GM18517 (cell line): ENCODE data around the gene TRPM5.

Experiments used
- ATAC-seq: cut with Tn5 transposase; IDR thresholded peaks from one replicate; pipeline ENCODE4 v1.9.1; 2021; ENCODE audit warnings: mild to moderate bottlenecking, moderate library complexity; ENCODE audit not compliant: unreplicated experiment

The TRPM5 gene

GRCh38 chr11:2421996-2422395 is 22.3 kb downstream of the TRPM5 start:
- no peak for ATAC-seq

DNA sequence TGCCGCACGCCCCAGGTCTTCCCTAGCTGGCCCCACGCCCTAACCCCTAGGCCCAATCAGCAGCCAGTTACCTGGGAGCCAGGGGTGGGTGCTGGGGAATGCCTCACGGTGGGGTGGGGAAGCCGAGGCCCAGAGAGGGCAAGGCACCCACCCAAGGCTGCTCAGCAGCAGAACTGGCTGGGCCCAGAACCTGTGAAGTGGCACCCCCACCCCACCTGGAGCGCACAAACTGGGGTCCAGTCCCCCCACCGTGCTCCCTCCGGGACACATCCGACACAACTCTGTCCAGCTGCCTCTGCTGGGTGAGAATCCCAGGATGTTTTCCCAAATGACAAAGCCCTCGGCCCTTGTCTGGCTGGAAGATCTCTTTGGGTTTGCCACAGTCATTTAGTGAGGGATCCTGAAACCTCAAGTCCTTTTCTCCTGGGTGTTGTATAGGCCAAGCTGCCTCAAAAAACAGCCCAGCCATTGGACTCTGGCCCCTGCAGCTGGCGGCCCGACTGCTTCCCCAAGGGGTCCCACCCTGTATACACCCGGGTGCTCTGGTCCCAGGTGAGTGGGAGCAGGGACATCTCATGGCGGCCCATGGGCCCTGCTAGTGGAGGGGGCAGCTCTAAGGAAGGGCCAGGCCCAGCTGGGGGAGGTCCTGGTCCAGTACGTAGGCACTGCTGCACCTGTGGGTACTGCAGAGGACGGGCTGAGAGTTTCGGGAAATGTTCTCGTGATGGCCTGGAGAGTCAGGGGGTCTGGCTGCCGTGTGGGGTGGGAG is 22.9 kb downstream of the TRPM5 start:
- ATAC-seq = no peak

DNA sequence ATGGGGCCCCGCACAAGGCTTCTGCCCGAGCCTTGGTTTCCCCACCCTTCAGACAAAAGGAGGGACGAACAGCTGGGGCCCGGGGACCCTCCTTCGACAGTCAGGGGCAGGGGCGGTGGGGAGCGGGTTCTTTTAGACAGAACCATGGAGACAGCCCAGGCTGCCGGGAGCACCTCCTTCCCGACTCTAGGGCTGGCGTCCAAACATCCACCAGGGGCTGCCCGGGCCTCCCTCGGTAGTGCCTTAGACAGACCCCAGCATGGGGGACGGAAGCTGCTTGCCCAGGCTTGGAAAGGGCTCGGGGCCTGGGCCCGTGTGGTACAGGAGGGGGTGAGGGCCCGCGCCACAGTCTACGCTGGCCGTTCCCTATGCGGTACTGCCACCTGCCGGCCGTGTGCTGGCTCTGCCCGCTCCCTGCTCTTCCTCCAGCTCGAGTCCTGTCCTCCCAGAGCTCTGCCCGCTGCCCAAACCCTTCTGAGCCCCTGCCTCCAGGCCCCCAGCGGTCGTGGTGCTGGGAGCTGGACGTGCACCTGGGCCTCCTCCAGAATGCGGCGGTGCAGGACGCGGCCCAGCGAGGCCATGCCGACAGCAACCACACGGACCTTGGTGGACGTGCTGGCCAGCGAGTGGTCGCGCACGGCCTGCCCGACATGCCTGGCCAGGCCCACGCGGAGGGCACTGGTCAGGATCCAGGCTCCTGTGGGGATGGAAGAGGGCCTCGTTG is 23.6 kb downstream of the TRPM5 start:
- no peak for ATAC-seq

DNA sequence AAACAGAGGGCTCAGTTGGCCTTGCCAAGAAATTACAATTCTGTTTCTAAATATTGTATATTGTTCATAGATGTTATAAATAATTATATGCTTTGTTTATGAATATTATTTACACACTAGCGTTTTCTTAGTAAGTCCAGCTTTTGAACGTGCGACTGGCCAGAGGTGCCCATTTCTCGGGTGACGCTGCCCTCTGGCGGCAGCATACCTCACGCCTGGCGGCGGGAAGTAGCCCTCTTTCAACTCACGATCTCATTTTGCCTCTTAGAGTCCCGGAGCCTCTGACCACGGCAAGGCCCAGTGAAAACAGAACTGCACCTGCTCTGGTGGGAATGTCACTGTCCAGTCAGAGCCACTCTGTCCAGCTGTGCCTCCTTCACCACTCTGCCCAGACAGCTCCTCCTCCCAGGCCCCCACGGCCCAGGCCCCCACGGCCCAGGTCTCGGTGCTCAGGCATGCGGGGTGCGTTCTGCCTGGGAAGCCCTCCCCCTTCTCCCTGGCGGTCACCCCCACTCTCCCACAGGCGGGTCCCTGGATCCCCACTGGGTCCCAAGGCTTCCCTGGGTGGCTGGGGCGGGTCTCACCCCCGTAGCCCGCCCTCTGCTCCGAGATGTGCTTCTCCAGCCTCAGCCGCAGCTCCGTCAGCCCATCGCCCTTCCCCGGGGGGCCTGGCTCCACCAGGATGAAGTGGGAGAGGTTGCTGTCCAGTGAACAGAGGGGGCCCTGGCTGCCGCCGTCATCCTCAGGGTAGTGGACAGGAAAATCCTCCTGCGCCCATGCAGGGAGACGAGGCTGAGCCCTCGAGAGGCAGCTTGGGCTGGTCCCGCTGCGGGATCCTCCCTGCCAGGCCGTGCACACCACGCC is 24.4 kb downstream of the TRPM5 start:
- no peak for ATAC-seq

DNA sequence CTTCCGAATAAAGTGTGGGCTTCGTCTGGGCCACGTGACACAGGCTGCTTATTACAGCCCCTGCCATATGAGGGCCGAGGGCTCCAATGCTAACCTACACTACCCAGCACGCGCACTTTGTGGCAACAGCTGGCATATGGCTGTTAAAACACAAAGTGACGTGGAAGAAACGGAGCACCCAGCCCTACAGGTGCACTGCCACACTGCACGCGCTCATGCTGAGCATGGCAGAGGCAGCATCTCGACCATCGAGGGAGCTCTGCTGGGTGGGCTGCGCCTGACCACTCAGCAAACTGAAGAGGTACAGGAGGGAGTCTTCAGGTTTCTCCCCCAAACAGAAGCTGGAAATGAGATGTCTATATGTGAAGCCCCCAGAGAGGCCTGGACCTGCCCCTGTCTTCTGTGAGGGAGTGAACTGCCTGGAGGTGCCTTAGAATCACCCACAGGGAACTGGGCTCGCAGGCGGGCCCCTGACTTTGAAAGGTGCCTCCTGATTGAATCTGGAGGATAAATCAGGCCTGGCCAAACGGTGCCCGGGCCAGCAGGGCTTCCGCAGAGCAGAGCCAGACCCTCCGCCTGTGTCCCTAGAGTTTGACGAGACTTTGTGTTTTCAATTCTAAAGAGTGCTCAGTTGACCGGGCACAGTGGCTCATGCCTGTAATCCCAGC is 25.5 kb downstream of the TRPM5 start:
- ATAC-seq = no peak

DNA sequence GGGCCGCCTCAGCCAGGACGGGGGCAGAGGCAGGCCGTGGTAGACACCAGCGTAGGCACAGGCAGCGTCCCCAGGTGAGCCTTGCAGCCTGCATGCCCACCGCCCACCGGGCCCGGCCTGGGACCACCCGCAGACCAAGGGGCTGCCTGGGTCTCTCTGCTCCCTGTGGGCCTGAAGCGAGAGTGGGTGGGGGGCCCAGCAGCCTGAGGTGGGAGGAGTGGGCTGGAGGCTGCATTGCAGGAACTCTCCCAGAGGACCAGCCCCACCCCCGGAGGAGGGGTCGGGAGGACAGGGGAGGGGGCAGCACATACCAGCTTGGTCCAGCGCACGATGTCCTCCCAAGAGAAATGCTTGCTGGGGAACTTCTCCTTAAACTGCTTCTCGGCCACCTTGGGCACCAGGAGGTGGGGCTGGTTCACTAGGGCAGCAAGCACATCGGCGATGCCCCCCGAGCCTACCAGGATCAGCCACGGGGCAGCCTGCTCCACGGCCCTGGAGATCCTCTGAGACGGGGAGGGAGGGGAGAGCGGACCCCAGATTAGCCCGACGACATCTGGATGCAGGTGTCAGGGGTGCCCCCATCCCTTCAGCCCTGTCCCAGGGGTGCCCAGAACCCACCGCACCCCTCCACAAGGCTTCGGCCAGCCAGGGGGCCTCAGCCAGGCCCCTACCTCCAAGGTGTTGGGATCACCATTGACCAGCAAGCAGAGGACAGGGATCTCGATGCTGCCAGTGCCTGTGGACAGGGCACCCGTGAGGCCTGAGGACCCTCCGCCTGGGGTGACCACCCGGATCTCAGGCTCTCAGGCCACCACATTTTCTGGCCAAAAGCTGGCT is 26.2 kb downstream of the TRPM5 start:
- no peak for ATAC-seq

- no peak for ATAC-seq
These were observed 27.5 kb downstream of the TRPM5 start for GRCh38 chr11:2416765-2417164.

GRCh38 chr11:2415601-2416380 is 28.5 kb downstream of the TRPM5 start:
- ATAC-seq = no peak

DNA sequence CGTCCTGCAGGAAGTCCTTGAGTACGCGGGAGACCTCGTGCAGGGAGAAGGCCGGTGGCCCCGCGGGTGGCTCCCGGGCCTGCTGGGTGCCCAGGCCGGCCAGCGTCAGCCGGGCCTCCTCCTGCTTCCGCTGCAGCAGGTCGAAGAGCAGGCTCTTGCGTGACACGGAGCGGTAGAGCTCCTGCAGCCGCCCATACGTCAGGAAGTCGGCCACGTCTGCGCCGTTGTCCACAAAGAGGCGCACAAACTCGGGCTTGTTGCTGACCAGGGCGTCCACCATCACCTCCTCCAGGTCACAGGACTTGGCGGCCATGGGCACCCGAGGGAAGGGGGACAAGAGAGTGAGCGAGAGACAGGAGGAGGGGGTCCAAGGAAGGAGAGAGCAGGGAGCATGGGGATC is 29.1 kb downstream of the TRPM5 start:
- ATAC-seq = no peak

DNA sequence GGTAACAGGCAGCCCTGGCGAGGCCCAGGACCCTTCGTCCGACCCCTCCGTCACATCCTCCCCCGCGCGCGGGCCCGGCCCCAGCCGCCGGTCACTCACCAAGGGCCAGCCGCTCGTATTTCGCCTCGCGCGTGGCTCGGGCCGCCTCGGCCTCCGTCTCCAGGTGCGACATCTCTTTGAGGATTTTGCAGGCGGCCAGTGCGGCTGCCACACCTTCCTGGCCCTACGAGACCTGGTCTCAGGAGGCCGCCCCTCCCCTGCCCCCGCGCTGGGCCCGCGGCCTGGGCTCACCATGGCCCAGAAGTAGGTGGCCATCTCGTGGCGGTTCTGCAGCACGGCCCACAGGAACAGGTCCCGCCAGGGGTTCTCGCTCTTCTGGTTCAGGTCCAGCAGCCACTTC is 29.7 kb downstream of the TRPM5 start:
- no peak for ATAC-seq

DNA sequence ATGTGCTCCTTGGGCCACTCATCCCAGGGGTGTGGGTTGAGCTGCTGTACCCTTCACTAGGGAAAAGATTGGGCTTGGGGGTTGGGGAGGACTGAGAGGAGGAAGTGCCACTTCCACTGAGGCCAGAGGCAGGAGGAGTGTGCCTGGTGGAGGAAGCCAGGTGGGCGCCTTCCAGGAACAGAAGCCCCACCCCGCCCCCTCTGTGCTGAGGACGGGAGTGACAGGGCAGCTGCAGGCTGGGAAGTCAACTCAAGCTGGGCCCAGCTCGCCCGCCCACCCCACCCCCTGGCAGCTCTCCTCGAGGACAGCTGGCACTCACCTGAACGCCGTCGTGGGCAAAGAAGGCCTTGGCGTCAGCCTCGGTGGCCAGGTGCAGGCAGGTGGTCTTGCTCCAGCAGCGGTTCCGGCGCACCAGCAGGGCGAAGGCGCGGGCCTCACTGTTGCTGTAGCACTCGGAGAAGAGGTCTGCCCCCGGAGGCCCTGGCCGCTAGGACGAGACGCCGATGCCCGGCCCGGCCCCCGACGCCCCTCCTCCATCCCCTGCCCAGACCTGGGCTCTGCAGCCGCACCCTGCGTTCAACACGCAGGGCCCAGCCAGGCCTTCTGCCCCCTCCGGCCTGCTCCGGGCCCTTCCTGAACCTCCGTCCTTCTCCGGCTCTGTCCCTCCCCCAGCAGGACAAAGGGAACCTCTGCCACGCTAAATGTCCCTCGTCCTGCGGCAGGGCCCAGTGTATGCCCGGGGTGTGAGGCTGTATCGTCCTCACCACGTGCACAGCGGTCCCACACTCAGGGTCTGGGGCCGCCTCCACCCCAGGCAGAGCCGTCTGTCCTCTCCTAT is 30.4 kb downstream of the TRPM5 start:
- no peak for ATAC-seq

- no peak for ATAC-seq
These were observed 32.0 kb downstream of the TRPM5 start for GRCh38 chr11:2412323-2412722.

DNA sequence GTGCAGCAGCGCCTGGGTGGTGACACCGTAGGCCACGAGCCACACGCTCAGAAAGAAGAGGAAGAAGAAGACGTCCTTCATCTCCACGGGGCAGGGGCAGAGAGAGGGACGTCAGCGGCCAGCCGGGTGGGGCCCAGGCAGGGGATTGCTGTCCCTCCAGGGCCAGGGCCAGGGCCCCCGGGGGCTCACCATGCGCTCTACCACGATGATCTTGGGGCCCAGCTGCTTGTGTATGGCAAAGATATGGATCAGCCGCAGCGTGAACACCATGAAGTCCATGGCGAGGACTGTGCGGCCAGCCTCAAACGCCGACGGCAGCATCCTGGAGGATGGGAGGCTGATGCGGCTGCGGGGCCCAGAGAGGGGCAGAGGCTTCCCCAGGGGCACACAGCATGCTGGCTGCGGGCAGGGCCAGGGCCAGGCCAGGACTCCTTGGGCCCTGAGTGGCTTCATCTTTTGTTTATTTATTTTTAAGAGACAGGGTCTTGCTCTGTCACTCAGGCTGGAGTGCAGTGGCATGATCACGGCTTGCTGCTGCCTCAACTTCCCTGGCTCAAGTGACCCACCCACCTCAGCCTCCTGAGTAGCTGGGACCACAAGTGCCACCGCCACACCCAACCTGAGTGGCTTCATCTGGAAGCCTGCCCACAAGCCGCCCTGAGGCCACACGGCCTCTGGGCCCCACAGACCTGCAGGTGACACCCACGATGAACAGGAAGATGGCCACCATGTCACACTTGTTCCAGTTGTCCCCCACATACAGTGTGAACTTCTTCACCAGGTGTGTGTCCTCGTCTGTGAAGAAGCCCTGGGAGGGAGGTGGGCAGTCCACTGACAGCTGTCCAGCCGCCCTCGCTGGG is 32.6 kb downstream of the TRPM5 start:
- ATAC-seq = no peak

DNA sequence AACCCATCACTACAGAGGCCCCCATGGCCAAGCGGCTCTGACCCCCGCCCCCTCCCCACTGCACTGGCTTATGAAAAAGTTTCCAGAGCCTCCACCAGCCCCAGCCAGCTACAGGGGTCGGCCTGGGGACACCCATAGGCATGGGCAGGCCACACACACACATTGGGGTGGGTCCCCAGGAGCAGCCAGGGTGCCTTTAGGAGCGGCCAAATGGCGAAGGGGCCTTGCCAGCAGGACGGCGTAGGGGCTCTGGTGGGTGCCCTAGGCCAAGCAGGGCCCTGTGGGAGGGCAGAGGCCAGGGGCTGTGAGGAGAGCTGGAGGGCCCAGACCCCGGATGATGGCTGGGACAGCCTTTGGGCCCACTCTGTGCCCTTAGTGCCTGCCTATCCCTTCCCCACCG is 33.7 kb downstream of the TRPM5 start:
- ATAC-seq = no peak

- no peak for ATAC-seq
These were observed 34.5 kb downstream of the TRPM5 start for GRCh38 chr11:2409611-2410468.

GRCh38 chr11:2409126-2409525 is 35.2 kb downstream of the TRPM5 start:
- no peak for ATAC-seq

DNA sequence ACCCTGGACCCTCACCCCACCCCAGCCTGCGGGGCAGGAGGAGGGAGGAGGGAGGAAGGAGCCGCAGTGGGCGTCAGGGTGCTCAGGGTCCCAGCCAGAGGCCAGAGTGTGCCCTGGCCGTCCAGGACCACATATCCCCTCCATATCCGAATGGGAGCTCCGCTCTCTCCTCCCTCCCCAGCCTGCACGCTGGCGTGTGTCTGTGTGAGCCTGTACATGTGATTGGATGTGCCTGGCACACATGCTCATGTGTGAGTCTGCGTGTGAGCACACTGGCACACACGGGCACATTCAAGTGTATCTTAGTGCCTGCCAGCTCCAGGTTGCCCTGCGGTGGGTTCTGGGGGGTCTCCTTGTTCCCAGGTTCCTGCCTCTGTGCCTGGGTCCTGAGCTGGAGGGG is 35.6 kb downstream of the TRPM5 start:
- ATAC-seq = no peak
